Inflammatory macrophage (primary cell): ENCODE results near the gene RGS6.
A peak's percentile ranks its signal among the peaks of the same experiment; 100 is the strongest.

Source experiments
- DNase-seq, 2 donors: peaks; one replicate each; pipeline ENCODE4 v3.0.0-alpha.2; 2020 to 2022

The RGS6 gene

DNA sequence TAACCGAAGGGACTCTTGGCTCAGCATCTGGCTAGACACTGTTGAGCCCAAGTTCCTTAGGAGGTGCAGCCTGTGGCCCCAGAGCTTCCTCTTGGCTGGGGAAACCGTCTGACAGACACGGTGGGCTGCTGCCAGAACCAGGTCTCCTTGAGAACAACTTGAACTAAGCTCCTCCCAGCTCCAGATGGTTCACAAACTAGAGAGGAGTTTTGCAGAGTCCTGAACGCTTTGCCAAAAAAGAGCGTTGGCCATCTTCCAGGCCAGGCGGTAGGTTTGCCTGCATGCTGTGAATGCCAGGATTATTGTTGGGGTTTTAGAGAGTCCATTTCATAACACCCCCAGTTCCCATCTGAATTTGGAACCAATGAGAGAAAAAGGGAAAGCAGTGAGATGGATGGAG, 399.8 kb downstream of the RGS6 start:
- DNase-seq: no peak

GRCh38 chr14:72332871-72333270, 400.6 kb downstream of the RGS6 start:
- no peak for DNase-seq

- no peak for DNase-seq
These were observed 401.1 kb downstream of the RGS6 start for GRCh38 chr14:72333357-72333756.

- DNase-seq: no peak
These were observed 404.2 kb downstream of the RGS6 start for GRCh38 chr14:72336311-72336980.

DNA sequence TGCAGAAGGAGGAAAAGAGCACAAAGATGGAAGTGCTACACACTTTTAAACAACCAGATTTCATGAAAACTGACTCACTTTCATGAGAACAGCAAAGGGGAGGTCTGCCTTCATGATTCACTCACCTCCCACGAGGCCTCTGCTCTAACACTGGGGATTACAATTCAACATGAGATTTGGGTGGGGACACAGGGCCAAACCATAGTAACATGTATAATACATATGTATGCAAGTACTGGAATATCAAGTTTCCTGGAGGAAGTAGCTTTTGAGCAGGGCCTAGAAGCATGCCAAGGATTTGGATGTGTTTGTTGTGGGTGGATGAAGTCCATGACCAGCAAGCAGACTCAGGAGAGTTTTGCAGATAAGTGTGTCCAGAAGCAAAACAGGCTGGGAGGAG, 409.0 kb downstream of the RGS6 start:
- no peak for DNase-seq

DNA sequence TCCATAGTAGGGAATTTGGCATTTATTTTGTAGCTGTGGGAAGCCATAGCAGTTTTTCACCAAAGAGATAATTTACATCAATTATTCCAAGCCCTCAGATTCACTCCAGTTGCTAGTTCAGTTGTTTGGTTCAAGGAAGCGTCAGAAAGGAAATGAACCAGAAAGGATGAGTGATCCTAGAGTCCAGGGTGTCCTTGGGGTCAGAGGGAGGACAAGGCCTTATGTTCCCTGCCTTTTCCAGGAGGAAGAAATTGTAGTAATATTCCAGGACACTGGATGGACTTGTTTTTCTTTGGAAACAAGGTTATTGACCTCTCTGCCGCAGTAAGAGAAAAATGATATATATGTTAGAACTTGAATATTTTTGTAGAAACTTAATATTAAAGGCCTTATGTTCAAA, 409.5 kb downstream of the RGS6 start:
- no peak for DNase-seq

DNA sequence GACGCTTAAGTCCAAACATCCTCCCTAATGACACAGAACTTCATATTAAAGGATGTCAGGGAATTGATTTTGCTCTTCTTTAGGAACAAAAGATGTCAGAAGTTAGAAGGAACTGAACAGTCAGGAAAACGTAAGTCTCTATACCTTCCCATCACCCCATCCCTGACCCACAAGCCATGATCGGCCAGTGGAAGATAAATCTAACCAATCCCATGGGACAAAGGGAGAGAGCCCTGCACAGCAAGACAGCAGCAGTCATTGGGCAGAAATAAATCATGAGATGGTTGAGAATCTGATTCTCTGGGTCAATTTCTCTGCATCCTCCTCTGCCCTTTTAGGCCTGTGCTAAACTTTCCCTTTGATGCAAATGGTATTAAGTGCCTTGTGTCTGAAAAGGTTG, 414.9 kb downstream of the RGS6 start:
- no peak for DNase-seq

DNA sequence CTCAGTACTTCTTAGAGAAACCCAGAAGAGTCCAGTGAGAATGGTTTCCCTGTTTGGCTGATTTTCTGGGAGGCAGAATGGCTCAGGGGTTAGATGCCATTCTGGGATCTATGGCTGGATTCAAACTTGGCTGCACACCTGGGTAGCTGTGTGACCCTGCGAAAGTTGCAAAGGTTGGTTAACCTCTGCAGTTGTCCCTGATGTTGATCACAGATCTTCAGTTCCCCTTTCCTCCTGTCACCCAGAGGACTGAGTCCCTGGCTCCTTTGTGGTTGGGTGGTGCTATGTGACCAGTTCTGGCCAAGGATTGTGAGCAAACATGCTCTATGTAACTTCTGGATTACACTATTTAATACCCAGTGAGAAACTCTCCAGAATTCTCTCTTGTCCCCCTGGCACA, 418.0 kb downstream of the RGS6 start:
- DNase-seq: no peak

DNA sequence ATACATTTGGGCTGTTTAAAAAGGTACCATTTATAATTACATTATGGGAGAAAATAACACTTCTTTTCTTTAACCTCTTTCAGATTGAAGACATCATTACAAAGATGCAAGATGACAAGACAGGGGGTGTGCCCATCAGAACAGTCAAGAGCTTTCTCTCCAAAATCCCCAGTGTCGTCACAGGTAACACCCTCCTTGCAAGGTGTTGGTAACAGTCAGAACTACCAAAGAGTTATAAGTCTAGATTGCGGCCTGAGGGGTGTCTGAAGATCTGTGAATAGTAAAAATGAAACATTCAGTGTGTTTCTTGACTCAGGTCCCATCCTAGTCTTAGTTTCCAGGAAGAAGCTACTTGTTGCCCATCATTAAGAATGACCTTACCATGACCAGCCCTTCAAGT, 419.8 kb downstream of the RGS6 start:
- DNase-seq: no peak

- no peak for DNase-seq
These were observed 434.4 kb downstream of the RGS6 start for GRCh38 chr14:72366619-72367018.

DNA sequence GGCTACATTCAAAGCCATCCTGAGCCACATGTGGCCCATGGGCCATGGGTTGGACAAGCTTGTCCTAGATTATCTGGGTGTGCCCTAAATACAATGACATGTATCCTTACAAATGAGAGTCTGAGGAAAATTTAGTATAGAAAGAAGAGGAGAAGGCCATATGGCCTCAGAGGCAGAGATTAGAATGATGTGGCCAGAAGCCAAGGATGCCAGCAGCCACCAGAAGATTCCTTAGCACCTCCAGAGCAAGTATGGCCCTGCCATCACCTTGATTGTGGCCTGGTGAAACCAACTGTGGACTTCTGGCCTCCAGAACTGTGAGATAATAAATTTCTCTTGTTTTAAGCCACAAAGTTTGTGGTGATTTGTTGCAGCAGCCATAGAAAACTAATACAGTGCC, 436.9 kb downstream of the RGS6 start:
- DNase-seq: no peak

- DNase-seq: no peak
These were observed 444.8 kb downstream of the RGS6 start for GRCh38 chr14:72377016-72377415.

- DNase-seq: peak; percentile 50 to 63
These were observed 448.2 kb downstream of the RGS6 start for GRCh38 chr14:72380456-72380855.

DNA sequence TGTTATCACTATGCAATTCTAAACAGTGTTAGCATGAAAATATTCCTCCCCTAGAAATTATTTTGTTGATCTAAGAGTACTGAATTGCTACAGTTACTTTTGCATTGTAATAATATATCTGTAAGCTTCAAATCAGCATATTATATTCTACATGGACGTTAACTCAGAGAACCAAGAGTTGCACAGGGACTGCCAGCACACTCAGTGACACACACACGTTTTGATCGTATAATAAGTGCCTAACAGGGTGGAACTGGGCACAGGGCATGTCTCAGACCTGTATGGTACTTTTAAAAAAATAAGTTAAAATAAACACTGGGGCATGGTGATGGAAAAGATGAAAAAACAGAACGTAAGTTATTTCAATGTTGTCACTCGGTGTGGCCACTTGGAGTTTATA, 451.6 kb downstream of the RGS6 start:
- no peak for DNase-seq

DNA sequence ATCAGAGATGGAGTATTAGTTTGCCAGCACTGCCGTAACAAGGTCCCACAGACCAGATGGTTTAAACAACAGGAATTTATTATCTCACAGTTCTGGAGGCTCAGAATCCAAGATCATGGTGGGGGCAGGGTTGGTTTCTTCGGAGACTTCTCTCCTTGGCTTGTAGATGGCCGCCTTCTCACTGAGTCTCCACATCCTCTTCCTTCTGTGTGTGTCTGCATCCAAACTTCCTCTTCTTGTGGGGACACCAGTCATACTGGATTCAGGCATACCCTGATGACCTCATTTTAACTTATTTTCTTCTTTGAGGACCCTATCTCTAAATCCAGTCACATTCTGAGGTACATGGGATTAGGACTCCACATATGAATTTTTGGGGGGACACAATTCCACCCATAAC, 455.5 kb downstream of the RGS6 start:
- DNase-seq: peak; percentile 58 to 74

DNA sequence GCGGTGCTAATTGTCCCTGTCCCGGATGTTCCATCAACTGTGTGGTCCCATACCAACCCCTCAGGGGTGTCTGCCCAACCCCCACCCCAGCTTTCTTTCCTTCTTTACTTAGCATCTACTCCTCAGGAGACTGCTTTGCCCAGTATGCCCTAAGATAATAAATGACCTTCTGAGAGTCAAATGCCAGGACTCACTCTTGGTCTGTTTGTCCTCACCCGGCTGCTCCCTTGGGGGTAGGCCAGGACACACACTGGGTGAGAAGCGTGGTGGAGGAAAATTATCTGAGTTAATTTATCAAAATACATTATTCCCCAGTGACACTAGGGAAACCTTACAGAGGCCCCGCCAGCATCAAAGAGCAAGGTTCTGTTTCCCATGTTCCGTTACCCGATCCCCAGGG, 457.0 kb downstream of the RGS6 start:
- no peak for DNase-seq

DNA sequence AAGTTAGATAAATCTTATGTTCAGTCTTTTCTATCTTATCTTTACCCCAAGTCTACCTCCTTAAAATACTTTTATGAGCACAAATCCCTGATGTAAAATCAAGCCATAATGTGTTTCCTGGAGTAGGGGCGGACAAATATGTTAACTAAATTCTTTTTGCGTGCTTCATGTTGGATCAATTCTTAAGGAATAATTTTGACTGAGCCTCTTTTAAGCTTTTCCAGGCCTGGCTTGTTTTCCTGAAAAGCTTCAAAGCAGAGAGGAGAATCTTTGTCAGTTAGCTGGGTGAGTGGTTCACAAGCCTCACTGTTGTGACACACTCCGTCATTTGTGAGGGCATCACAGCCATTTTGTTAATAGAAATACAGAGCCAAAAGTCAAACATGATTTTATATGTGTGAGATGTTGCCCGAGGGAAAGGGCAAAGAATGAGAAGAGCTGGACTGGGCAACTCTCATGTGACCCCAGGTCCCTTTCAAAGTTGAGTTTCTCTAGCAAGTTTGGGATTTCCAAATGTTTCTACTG, 468.9 kb downstream of the RGS6 start:
- no peak for DNase-seq

DNA sequence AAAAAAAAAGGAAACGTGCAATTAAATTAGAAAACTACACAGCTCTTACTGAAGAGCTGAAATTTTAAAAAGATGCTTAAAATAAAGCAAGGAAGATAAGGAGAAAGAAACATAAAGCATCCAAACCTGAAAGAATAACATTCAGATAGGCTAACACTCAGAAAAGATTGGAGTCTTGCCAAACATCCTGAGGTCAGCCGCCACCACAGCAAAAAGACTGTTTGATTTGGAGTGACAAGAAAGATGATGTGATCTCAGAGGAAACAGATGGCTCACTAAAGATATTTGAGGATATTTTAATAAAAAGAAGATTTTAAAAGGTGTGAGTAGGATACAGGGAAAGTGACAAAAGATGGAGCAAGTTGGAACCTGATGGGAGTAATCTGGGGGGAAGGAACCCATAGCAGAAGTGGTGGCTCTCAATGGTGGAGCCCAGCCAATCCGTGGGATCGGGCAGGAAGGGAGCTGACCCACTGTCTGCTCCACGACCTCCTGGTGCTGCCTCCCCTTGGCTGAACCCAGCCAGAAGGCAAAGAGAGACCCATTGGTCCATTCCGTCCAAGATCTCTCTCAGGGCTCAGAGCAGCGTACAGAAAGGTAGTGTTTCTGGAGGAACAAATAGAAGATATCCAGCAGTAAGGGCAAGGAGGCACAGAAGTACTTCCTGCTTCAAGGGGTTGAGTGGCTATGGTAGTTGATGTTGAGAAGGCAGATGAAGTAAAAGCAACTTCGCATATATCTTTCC, 469.6 kb downstream of the RGS6 start:
- DNase-seq: no peak

DNA sequence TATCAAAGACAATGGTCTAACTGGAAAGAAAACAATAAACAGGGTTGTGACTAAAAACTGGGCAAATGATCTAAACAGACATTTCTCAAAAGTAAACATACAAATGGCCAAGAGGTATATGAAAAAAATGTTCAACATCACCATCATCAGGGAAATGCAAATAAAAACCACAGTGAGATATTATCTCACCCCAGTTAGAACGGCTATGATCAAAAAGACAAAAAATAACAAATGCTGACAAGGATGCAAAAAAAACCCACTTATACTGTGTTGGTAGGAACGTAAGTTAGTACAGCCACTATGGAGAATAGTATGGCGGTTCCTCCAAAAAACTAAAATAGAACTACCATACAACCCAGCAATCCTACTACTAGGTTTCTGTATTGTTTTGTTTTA, 470.1 kb downstream of the RGS6 start:
- DNase-seq: no peak

DNA sequence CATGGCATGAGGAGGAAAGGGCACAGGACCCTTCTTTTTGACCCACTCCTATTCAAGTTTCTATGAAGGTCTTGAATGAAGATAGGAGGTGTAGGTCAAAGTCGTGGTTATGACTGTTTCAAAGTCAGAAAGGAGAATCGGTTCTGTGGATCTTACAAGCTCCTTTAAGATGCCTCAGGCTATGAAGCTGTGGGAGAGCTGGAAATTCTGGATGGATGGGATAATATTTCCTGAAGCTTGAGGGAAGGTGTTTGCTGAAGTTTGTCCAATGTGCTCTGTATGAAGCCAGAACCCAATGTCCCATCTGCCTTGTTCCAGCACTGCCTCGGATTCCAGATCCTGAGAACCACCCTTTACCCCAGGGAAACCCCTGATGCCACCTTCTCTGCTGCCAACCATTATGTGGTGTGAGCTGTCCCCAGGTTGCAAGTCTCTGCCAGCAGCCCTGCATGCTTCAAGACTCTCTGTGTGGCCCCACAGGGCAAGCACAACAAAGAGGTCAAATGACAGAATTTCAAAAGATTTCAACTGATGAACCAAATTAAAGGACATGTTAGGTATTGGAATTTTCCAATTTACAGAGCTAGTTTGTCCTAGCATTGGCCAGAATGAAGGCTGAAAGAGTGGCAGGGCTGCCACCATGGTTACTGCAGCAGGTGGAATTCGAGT, 472.0 kb downstream of the RGS6 start:
- no peak for DNase-seq

DNA sequence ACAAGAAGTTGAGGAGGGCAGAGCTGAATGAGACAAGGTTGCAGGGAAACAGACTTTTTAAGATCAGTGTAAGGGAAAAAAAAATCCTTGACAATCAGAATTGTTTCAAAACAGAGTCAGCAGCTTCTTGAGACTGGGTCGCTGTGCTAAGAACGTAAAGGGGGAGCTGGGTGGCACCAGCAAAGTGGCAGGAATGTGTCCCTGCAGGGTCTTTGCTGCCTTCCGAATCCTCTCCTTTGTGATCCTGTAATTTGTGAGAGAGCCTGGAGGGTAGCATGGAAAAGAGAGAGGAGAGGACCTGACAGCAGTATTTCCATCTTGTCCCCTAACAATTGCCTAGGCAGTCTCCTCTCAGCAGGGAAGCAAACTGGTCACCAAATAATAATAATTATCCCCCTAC, 472.8 kb downstream of the RGS6 start:
- DNase-seq: no peak

GRCh38 chr14:72408020-72408419, 475.8 kb downstream of the RGS6 start:
- no peak for DNase-seq

GRCh38 chr14:72409047-72409446, 476.8 kb downstream of the RGS6 start:
- no peak for DNase-seq
